Tibial artery (tissue), 4 donors: ENCODE results near the gene SRSF11.

ENCODE experiments used
- DNase-seq, 2 donors: peaks; one replicate each; pipeline ENCODE4 v3.0.0-alpha.2; 2019
- H3K27ac ChIP-seq, 2 donors: fragments of 200-600 bp; sonication (generic) in 1 of 2; 1 replicate in 1 of 2; 2 replicates in 1 of 2; pipeline ENCODE4 v1.5.1; 2018 to 2019; ENCODE audit warnings: mild to moderate bottlenecking in 1 of 2
- H3K27me3 ChIP-seq, 2 donors: fragments of 200-600 bp; sonication (generic) in 1 of 2; one replicate each; pipeline versions ENCODE4 v1.5.1 to v1.6.0; 2016 to 2019
- H3K36me3 ChIP-seq, 3 donors: fragments of 200-600 bp; sonication (generic) in 2 of 3; one replicate each; pipeline ENCODE4 v1.5.1; 2016 to 2019; ENCODE audit warnings: mild to moderate bottlenecking in 2 of 3
- H3K4me1 ChIP-seq, 4 donors: fragments of 200-600 bp; sonication (generic) in 2 of 4; 1 replicate in 3 of 4; 2 replicates in 1 of 4; pipeline ENCODE4 v1.5.1; 2016 to 2019
- H3K4me3 ChIP-seq, 2 donors: fragments of 200-600 bp; sonication (generic) in 1 of 2; 1 replicate in 1 of 2; 2 replicates in 1 of 2; pipeline ENCODE4 v1.5.1; 2018 to 2019; ENCODE audit warnings: mild to moderate bottlenecking in 2 of 2
- H3K9me3 ChIP-seq, 3 donors: fragments of 200-600 bp; sonication (generic) in 1 of 3; one replicate each; pipeline ENCODE4 v1.5.1; 2016 to 2019
- CTCF ChIP-seq, 2 experiments: fragments of 200-600 bp in 1 of 2; fragments of 450-650 bp in 1 of 2; IDR thresholded peaks; one replicate each; pipeline ENCODE4 v1.5.1; 2017 to 2019; ENCODE audit warnings: antibody characterized with exemption in 2 of 2, mild to moderate bottlenecking in 1 of 2, moderate library complexity in 1 of 2
- intact Hi-C: fragments of 100-400 bp; cut with DNase I; formaldehyde crosslinking; loops from one replicate; pipeline ENCODE4 v1.15.0; 2023; ENCODE audit warnings: low total_unique reads

The SRSF11 gene

GRCh38 chr1:70234733-70235132 lies 13.6 kb downstream of the SRSF11 start:
- Histone ChIP-seq H3K27ac (no peak overlapping the region), H3K36me3 (peaks cover 78 to 95% (median 94%) of the 10 kb centered on the region in 3 donors), H3K9me3 (no peaks in the 10 kb centered on the region), H3K4me3 (no peak overlapping the region), H3K27me3 (no peaks in the 10 kb centered on the region), H3K4me1 (no peaks in the 10 kb centered on the region)
- TF ChIP-seq CTCF (IDR thresholded peaks at IDR 0.05), result no peak
- intact Hi-C loops, result loop anchor here (10.0 kb wide), 1 partner anchor 830 kb away; no protein-coding TSS in a partner anchor
- DNase-seq, result no peak

- no peaks in the 10 kb centered on the region for H3K27me3 ChIP-seq
- H3K9me3 ChIP-seq, result no peaks in the 10 kb centered on the region
- no peaks in the 10 kb centered on the region for H3K4me1 ChIP-seq
- H3K36me3 ChIP-seq, result peaks cover 94 to 98% (median 95%) of the 10 kb centered on the region in 3 donors
- no peak overlapping the region for H3K27ac ChIP-seq
- H3K4me3 ChIP-seq, result no peak overlapping the region
- no peak for DNase-seq
- intact Hi-C loops, result loop anchor here (10.0 kb wide), 1 partner anchor 825 kb away; no protein-coding TSS in a partner anchor
- TF ChIP-seq CTCF (IDR thresholded peaks at IDR 0.05), result no peak
Measured at GRCh38 chr1:70239940-70240339, 18.8 kb downstream of the SRSF11 start.

GRCh38 chr1:70247122-70247521 lies 25.9 kb downstream of the SRSF11 start:
- no peak for DNase-seq
- Histone ChIP-seq H3K9me3 (no peaks in the 10 kb centered on the region), H3K4me1 (no peaks in the 10 kb centered on the region), H3K27me3 (no peaks in the 10 kb centered on the region), H3K36me3 (peaks cover 89 to 98% (median 92%) of the 10 kb centered on the region in 3 donors), H3K4me3 (no peak overlapping the region), H3K27ac (no peak overlapping the region)
- no peak for TF ChIP-seq CTCF (IDR thresholded peaks at IDR 0.05)
- intact Hi-C loops, result no loop called here

GRCh38 chr1:70247768-70248167 lies 26.6 kb downstream of the SRSF11 start:
- Histone ChIP-seq H3K36me3 (peaks cover 83 to 96% (median 85%) of the 10 kb centered on the region in 3 donors), H3K9me3 (no peaks in the 10 kb centered on the region), H3K4me1 (no peaks in the 10 kb centered on the region), H3K27ac (no peak overlapping the region), H3K4me3 (no peak overlapping the region), H3K27me3 (no peaks in the 10 kb centered on the region)
- intact Hi-C loops, result no loop called here
- TF ChIP-seq CTCF (IDR thresholded peaks at IDR 0.05), result no peak
- no peak for DNase-seq

- Histone ChIP-seq H3K36me3 (peaks cover 74 to 94% (median 78%) of the 10 kb centered on the region in 3 donors), H3K4me1 (no peaks in the 10 kb centered on the region), H3K9me3 (no peaks in the 10 kb centered on the region), H3K27ac (no peak overlapping the region), H3K27me3 (no peaks in the 10 kb centered on the region), H3K4me3 (no peak overlapping the region)
- intact Hi-C loops, result no loop called here
- DNase-seq, result no peak
- no peak for TF ChIP-seq CTCF (IDR thresholded peaks at IDR 0.05)
Measured at GRCh38 chr1:70248729-70249128, 27.5 kb downstream of the SRSF11 start.

- no peaks in the 10 kb centered on the region for H3K27me3 ChIP-seq
- TF ChIP-seq CTCF (IDR thresholded peaks at IDR 0.05), result no peak
- no peaks in the 10 kb centered on the region for H3K4me1 ChIP-seq
- H3K36me3 ChIP-seq, result peaks cover 0 to 19% (median under 1%) of the 10 kb centered on the region in 3 donors
- H3K9me3 ChIP-seq, result no peaks in the 10 kb centered on the region
- no peak for DNase-seq
- no peak overlapping the region for H3K4me3 ChIP-seq
- no peak overlapping the region for H3K27ac ChIP-seq
- intact Hi-C loops, result no loop called here
Measured at GRCh38 chr1:70256664-70257063, 35.5 kb downstream of the SRSF11 start.
